Measurements from ENCODE around the gene SLC4A8. TPM values are rescaled to one million over a fixed set of nuclear protein-coding genes. Genes with fewer than 3 reads are reported as not detected.

The SLC4A8 gene
- total and polyA plus RNA-seq, 2 donors (not counting 3 experiments of a cell fraction or from before 2014, with no cell fraction given) = 4.7 to 9.7 TPM

GRCh38 chr12:51449580-51450246 is 25.1 kb downstream of the SLC4A8 start:
- Histone ChIP-seq H3K27ac (ENCODE audit: insufficient read depth, low read depth, low read length) (no peak overlapping the region), H3K4me3 (replicated peaks in 1 of 3; ENCODE audit: insufficient read depth in 1 of 3, low read depth in 1 of 3, low read length in 3 of 3) (no peak overlapping the region), H3K27me3 (ENCODE audit: control insufficient read depth in 2 of 2, insufficient read depth in 2 of 2, low read length in 2 of 2) (no peaks in the 10 kb centered on the region), H3K9ac (replicated peaks; ENCODE audit: extremely low read depth, insufficient read depth, low read length) (no peak overlapping the region), H3K4me2 (ENCODE audit: insufficient read depth, low read length) (no peak overlapping the region), H3K9me1 (replicated peaks; ENCODE audit: control insufficient read depth, extremely low read depth, insufficient read depth, low read length) (no peaks in the 10 kb centered on the region), H2AFZ (ENCODE audit: low read depth, low read length) (no peak overlapping the region), H3K79me2 (ENCODE audit: control insufficient read depth, insufficient read depth, low read length) (no peaks in the 10 kb centered on the region), H3K4me1 (ENCODE audit: control insufficient read depth, extremely low read depth, insufficient read depth, low read length) (no peaks in the 10 kb centered on the region), H3K36me3 (ENCODE audit: control insufficient read depth in 2 of 2, extremely low read depth in 1 of 2, insufficient read depth in 2 of 2, low read length in 2 of 2) (no peaks in the 10 kb centered on the region), H3K9me3 (replicated peaks; ENCODE audit: control insufficient read depth, insufficient read depth, low read length) (no peaks in the 10 kb centered on the region), H4K20me1 (replicated peaks; ENCODE audit: control insufficient read depth, extremely low read depth, insufficient read depth, low read length) (no peaks in the 10 kb centered on the region)
- CTCF ChIA-PET = interaction anchor here (1.0 to 1.4 kb wide), 3 partner anchors 14 to 84 kb away, joined by 3 to 4 read pairs (median 3); no protein-coding TSS in a partner anchor
- BruUV-seq (replicated peaks) = no TSS peak
- dilution Hi-C loops (cut with MboI; ENCODE audit: extremely low pct_ligation_motif_present, low sequenced_read_pairs) (no loop called here), intact Hi-C loops (cut with micrococcal nuclease) (no loop called here)
- no peak for DNase-seq (ENCODE audit: low read depth, low spot score)
- POLR2A ChIA-PET = no interaction called here
- no peak for FAIRE-seq
- no peak for TF ChIP-seq JUN (IDR thresholded peaks at IDR 0.05; ENCODE audit: borderline replicate concordance, insufficient read depth, insufficient read length, low read depth)
- TF ChIP-seq POLR2AphosphoS5 (IDR thresholded peaks at IDR 0.05; ENCODE audit: insufficient read depth, low read depth, low read length) = no peak
- TF ChIP-seq, protein P1, sequence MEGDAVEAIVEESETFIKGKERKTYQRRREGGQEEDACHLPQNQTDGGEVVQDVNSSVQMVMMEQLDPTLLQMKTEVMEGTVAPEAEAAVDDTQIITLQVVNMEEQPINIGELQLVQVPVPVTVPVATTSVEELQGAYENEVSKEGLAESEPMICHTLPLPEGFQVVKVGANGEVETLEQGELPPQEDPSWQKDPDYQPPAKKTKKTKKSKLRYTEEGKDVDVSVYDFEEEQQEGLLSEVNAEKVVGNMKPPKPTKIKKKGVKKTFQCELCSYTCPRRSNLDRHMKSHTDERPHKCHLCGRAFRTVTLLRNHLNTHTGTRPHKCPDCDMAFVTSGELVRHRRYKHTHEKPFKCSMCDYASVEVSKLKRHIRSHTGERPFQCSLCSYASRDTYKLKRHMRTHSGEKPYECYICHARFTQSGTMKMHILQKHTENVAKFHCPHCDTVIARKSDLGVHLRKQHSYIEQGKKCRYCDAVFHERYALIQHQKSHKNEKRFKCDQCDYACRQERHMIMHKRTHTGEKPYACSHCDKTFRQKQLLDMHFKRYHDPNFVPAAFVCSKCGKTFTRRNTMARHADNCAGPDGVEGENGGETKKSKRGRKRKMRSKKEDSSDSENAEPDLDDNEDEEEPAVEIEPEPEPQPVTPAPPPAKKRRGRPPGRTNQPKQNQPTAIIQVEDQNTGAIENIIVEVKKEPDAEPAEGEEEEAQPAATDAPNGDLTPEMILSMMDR (IDR thresholded peaks at IDR 0.05; ENCODE audit: extremely low read depth in 1 of 2, insufficient read depth in 1 of 2, low read depth in 1 of 2, low read length in 2 of 2) = no peak
- TF ChIP-seq EZH2 (IDR thresholded peaks at IDR 0.05; ENCODE audit: borderline replicate concordance, low read depth, low read length, severe bottlenecking) = no peak
- TF ChIP-seq POLR2A (IDR thresholded peaks at IDR 0.05; ENCODE audit: low read depth, low read length) = no peak
- TF ChIP-seq FOS (IDR thresholded peaks at IDR 0.05; ENCODE audit: borderline replicate concordance, insufficient read depth, low read length) = no peak
- no peak for TF ChIP-seq MYC (IDR thresholded peaks at IDR 0.05; ENCODE audit: low read depth, low read length)
- TF ChIP-seq, protein P2, sequence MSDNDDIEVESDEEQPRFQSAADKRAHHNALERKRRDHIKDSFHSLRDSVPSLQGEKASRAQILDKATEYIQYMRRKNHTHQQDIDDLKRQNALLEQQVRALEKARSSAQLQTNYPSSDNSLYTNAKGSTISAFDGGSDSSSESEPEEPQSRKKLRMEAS (IDR thresholded peaks at IDR 0.05; ENCODE audit: insufficient read depth, insufficient read length) = no peak
- no peak for TF ChIP-seq GATA2 (IDR thresholded peaks at IDR 0.05; ENCODE audit: insufficient read depth, insufficient read length, low read depth, low read length)
